ENCODE data around the gene AP2A1.

- TF ChIP-seq CTCF (IDR thresholded peaks at IDR 0.05) (no peak), POLR2A (IDR thresholded peaks at IDR 0.05) (peak in 1 of 2 donors; percentile 81)
Observed at GRCh38 chr19:49850487-49851342, 83.9 kb downstream of the AP2A1 start, which contains the start of gene PTOV1.

Data from thyroid gland (tissue), 4 donors.